Upper lobe of left lung (tissue), 6 donors: ENCODE results near the gene SLC2A10. TPM values are rescaled to one million over a fixed set of nuclear protein-coding genes. Genes with fewer than 3 reads are reported as not detected.

Experiments
- ATAC-seq, 2 donors: fragments of 200-7000 bp; cut with Tn5 transposase; one replicate each; pipeline ENCODE4 v1.9.1; 2022; ENCODE audit warnings: mild to moderate bottlenecking in 2 of 2, moderate library complexity in 2 of 2; ENCODE audit not compliant: low FRiP score in 2 of 2
- DNase-seq, 2 donors: peaks; one replicate each; pipeline ENCODE4 v3.0.0-alpha.2; 2019 to 2020
- H3K27ac ChIP-seq, 4 donors: fragments of 200-600 bp; sonication (generic); one replicate each; pipeline ENCODE4 v1.5.1; 2016 to 2019
- H3K27me3 ChIP-seq, 4 donors: fragments of 200-600 bp; sonication (generic); one replicate each; pipeline ENCODE4 v1.5.1; 2017 to 2019
- H3K36me3 ChIP-seq, 4 donors: fragments of 200-600 bp; sonication (generic); one replicate each; pipeline ENCODE4 v1.5.1; 2016 to 2019
- H3K4me1 ChIP-seq, 4 donors: fragments of 200-600 bp; sonication (generic); one replicate each; pipeline ENCODE4 v1.5.1; 2018 to 2019
- H3K4me3 ChIP-seq, 4 donors: fragments of 200-600 bp; sonication (generic); one replicate each; pipeline ENCODE4 v1.5.1; 2017 to 2019; ENCODE audit warnings: mild to moderate bottlenecking in 2 of 4, moderate library complexity in 1 of 4
- H3K9me3 ChIP-seq, 4 donors: fragments of 200-600 bp; sonication (generic); one replicate each; pipeline ENCODE4 v1.5.1; 2018 to 2019
- EP300 ChIP-seq, 4 donors: sonication (generic); formaldehyde crosslinking; IDR thresholded peaks; one replicate each; pipeline ENCODE4 v1.5.1; 2017; ENCODE audit warnings: antibody characterized with exemption in 4 of 4, control low read depth in 2 of 4
- POLR2A ChIP-seq, 4 donors: fragments of 450-650 bp; IDR thresholded peaks; one replicate each; pipeline ENCODE4 v1.5.1; 2016 to 2017; ENCODE audit warnings: antibody characterized with exemption in 4 of 4, mild to moderate bottlenecking in 2 of 4
- POLR2AphosphoS5 ChIP-seq, 2 donors: sonication (generic); formaldehyde crosslinking; IDR thresholded peaks; one replicate each; pipeline ENCODE4 v1.5.1; 2017; ENCODE audit warnings: antibody characterized with exemption in 2 of 2
- WGBS, 2 donors: methylation state at CpG; one replicate each; pipeline ENCODE4 v1.1.5; 2017 to 2018; 5-methylcytosine and 5-hydroxymethylcytosine counted together
- total RNA-seq, 6 donors: library from RNA; depleted of rRNA in 4 of 6; stranded (reverse); fragments of >200 nt in 4 of 6; gene quantifications; one replicate each; pipeline versions ENCODE4 v1.1.0 to v1.2.1, GENCODE V29; 2016 to 2021
- TF ChIP-seq, protein P1 (sequence below), 6 experiments: fragments of 450-650 bp in 4 of 6; fragments of 200-600 bp in 2 of 6; sonication (generic) in 2 of 6; IDR thresholded peaks; one replicate each; pipeline ENCODE4 v1.5.1; 2016 to 2019; ENCODE audit warnings: antibody characterized with exemption in 6 of 6
- donor health status: DM: no; HTN: no; CAD: no; lungs with moderate emphysema.
- donor health status: DM: no; HTN: yes; CAD: no; lungs with severe emphysema.

The SLC2A10 gene
- total RNA-seq, 6 donors from 2014 or later = 5.5 to 93.2 (median 13.8) TPM

DNA sequence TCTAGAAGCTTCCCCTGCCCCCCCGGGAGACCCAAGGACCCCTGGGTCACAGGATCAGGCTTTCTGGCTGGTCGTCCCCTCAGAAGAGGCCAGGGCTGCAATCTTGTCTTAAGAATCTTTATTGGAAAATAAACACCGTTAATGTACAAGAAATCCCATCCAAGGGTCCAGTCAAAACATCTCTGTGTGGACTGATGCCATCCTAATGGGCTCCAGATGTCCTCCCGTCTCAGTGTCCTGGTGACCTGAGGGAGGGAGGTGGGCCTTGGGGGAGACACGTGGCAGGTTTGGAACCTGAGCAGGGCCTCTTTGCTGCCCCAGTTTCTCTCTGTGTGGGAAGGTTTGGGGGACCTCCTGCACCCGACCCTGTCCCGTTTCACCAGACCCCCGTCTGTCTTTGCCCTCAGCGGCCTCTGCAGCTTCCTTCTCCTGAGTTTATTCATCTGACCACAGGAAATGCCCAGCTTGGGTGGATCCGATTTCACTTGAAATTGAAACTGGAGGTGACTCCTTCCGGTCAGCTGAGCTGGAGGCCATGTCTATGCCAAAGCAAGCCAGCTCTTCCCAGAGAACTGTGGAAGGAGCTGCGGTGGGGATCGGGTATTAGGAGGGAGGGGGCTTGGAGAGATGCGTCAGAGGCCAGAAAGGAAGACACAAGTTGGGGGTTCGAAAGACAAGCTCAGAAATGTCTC is 75.1 kb downstream of the SLC2A10 start:
- Histone ChIP-seq H3K27ac (no peak overlapping the region), H3K27me3 (no peaks in the 10 kb centered on the region), H3K4me3 (no peak overlapping the region), H3K4me1 (no peaks in the 10 kb centered on the region), H3K9me3 (no peaks in the 10 kb centered on the region), H3K36me3 (no peaks in the 10 kb centered on the region)
- 60 to 63% methylated on average over 10 to 15 of the region's 15 CpGs for WGBS, 2 donors
- TF ChIP-seq, protein P1, sequence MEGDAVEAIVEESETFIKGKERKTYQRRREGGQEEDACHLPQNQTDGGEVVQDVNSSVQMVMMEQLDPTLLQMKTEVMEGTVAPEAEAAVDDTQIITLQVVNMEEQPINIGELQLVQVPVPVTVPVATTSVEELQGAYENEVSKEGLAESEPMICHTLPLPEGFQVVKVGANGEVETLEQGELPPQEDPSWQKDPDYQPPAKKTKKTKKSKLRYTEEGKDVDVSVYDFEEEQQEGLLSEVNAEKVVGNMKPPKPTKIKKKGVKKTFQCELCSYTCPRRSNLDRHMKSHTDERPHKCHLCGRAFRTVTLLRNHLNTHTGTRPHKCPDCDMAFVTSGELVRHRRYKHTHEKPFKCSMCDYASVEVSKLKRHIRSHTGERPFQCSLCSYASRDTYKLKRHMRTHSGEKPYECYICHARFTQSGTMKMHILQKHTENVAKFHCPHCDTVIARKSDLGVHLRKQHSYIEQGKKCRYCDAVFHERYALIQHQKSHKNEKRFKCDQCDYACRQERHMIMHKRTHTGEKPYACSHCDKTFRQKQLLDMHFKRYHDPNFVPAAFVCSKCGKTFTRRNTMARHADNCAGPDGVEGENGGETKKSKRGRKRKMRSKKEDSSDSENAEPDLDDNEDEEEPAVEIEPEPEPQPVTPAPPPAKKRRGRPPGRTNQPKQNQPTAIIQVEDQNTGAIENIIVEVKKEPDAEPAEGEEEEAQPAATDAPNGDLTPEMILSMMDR (IDR thresholded peaks at IDR 0.05) = no peak
- TF ChIP-seq POLR2AphosphoS5 (IDR thresholded peaks at IDR 0.05) (no peak), EP300 (IDR thresholded peaks at IDR 0.05) (no peak), POLR2A (IDR thresholded peaks at IDR 0.05) (no peak)
- DNase-seq (no peak), ATAC-seq (no peak)

Other genes starting within 250 kb of the SLC2A10 start
- gene ZNF334, start 196.1 kb upstream of the SLC2A10 start, total RNA-seq = 10 to 100 TPM in 2 of 6 donors, 1 to 10 TPM in 4; 1.9 to 27.2 (median 5.2) TPM
- not detected for gene OCSTAMP, start 159.0 kb upstream of the SLC2A10 start, total RNA-seq
- 10 to 100 TPM in 1 of 6 donors, 1 to 10 TPM in 4, under 1 TPM in 1; 0.88 to 11.5 (median 1.3) TPM for gene SLC13A3, start 58.2 kb upstream of the SLC2A10 start, total RNA-seq
- 10 to 100 TPM in 4 of 6 donors, 1 to 10 TPM in 2; 8.1 to 21.9 (median 12.5) TPM for gene TP53RK, start 20.2 kb upstream of the SLC2A10 start, total RNA-seq
- gene EYA2, start 185.2 kb downstream of the SLC2A10 start, total RNA-seq = 1 to 10 TPM in 5 of 6 donors, under 1 TPM in 1; 0.66 to 9.4 (median 3.0) TPM